H9 (cell line): Measurements from ENCODE around the gene PALM3. TPM values are rescaled to one million over a fixed set of nuclear protein-coding genes. Genes with fewer than 3 reads are reported as not detected.

Experiments used
- DNase-seq: peaks from one replicate; pipeline ENCODE4 v3.0.0-alpha.2; 2017
- H2AFZ ChIP-seq: one replicate; pipeline ENCODE4 v1.6.1; 2013; ENCODE audit warnings: mild to moderate bottlenecking, low read length, control low read depth, moderate library complexity
- H2AK5ac ChIP-seq: 2 replicates; pipeline ENCODE4 v1.6.1; 2013; ENCODE audit warnings: low read length, control low read depth, mixed read lengths; ENCODE audit not compliant: insufficient read length
- H2BK120ac ChIP-seq: one replicate; pipeline ENCODE4 v1.6.1; 2013; ENCODE audit warnings: low read depth, mild to moderate bottlenecking, low read length, control low read depth, inconsistent platforms; ENCODE audit not compliant: poor library complexity, severe bottlenecking
- H2BK12ac ChIP-seq: 2 replicates; pipeline ENCODE4 v1.6.1; 2013; ENCODE audit warnings: low read length, control low read depth, mixed read lengths, low read depth; ENCODE audit not compliant: insufficient read length
- H2BK15ac ChIP-seq: 2 replicates; pipeline ENCODE4 v1.6.1; 2013; ENCODE audit warnings: low read depth, low read length, control low read depth
- H2BK20ac ChIP-seq: one replicate; pipeline ENCODE4 v1.6.1; 2013; ENCODE audit warnings: low read depth, mild to moderate bottlenecking, low read length, control low read depth, inconsistent platforms; ENCODE audit not compliant: poor library complexity, severe bottlenecking
- H2BK5ac ChIP-seq: 2 replicates; pipeline ENCODE4 v1.6.1; 2013; ENCODE audit warnings: low read length, control low read depth, mixed read lengths; ENCODE audit not compliant: insufficient read length
- H3K14ac ChIP-seq: 2 replicates; pipeline ENCODE4 v1.6.1; 2013; ENCODE audit warnings: low read length, control low read depth; ENCODE audit not compliant: insufficient read depth
- H3K18ac ChIP-seq: 2 replicates; pipeline ENCODE4 v1.6.1; 2013; ENCODE audit warnings: low read depth, mild to moderate bottlenecking, mixed read lengths, low read length, control low read depth; ENCODE audit not compliant: insufficient read length
- H3K23ac ChIP-seq: 2 replicates; pipeline ENCODE4 v1.6.1; 2013; ENCODE audit warnings: low read length, control low read depth, mixed read lengths, low read depth; ENCODE audit not compliant: insufficient read length
- H3K23me2 ChIP-seq: 2 replicates; pipeline ENCODE4 v1.6.1; 2013; ENCODE audit warnings: low read depth, mild to moderate bottlenecking, mixed read lengths, low read length, control low read depth; ENCODE audit not compliant: insufficient read length, poor library complexity, severe bottlenecking
- H3K27ac ChIP-seq: 2 replicates; pipeline ENCODE4 v1.5.1; 2013; ENCODE audit warnings: low read length, control low read depth, mixed read lengths, low read depth; ENCODE audit not compliant: insufficient read length
- H3K27me3 ChIP-seq: 2 replicates; pipeline ENCODE4 v1.6.1; 2013; ENCODE audit warnings: low read length, control low read depth, inconsistent platforms; ENCODE audit not compliant: insufficient read depth
- H3K4ac ChIP-seq: 2 replicates; pipeline ENCODE4 v1.6.1; 2013; ENCODE audit warnings: low read depth, mild to moderate bottlenecking, control low read depth, inconsistent platforms, low read length, moderate library complexity
- H3K4me1 ChIP-seq: 2 replicates; pipeline ENCODE4 v1.6.1; 2013; ENCODE audit warnings: low read length, control low read depth, inconsistent platforms; ENCODE audit not compliant: insufficient read depth
- H3K4me2 ChIP-seq: 2 replicates; pipeline ENCODE4 v1.6.1; 2013; ENCODE audit warnings: low read length, control low read depth, mixed read lengths; ENCODE audit not compliant: insufficient read length, insufficient read depth
- H3K56ac ChIP-seq: 2 replicates; pipeline ENCODE4 v1.6.1; 2013; ENCODE audit warnings: low read depth, mild to moderate bottlenecking, mixed read lengths, low read length, control low read depth; ENCODE audit not compliant: insufficient read length
- H3K79me1 ChIP-seq: 2 replicates; pipeline ENCODE4 v1.6.1; 2013; ENCODE audit warnings: low read depth, mild to moderate bottlenecking, moderate library complexity, low read length, control low read depth, inconsistent platforms; ENCODE audit not compliant: insufficient read depth, poor library complexity, severe bottlenecking
- H3K79me2 ChIP-seq: 2 replicates; pipeline ENCODE4 v1.6.1; 2013; ENCODE audit warnings: low read length, control low read depth, inconsistent platforms; ENCODE audit not compliant: insufficient read depth
- H3K9ac ChIP-seq: 2 replicates; pipeline ENCODE4 v1.6.1; 2013; ENCODE audit warnings: low read length, control low read depth, mixed read lengths; ENCODE audit not compliant: insufficient read length; ENCODE audit errors: extremely low read depth
- H3K9me3 ChIP-seq: one replicate; pipeline ENCODE4 v1.6.1; 2013; ENCODE audit warnings: low read depth, low read length, inconsistent platforms; ENCODE audit not compliant: control insufficient read depth
- H3T11ph ChIP-seq: one replicate; pipeline ENCODE4 v1.6.1; 2013; ENCODE audit warnings: mild to moderate bottlenecking, low read length, control low read depth, inconsistent platforms
- H4K20me1 ChIP-seq: one replicate; pipeline ENCODE4 v1.6.1; 2013; ENCODE audit not compliant: control insufficient read depth, insufficient read length, insufficient read depth
- H4K5ac ChIP-seq: 2 replicates; pipeline ENCODE4 v1.6.1; 2013; ENCODE audit warnings: low read depth, mild to moderate bottlenecking, mixed read lengths, low read length, control low read depth; ENCODE audit not compliant: insufficient read length
- H4K8ac ChIP-seq: replicated peaks from 2 replicates; pipeline ENCODE4 v1.6.1; 2013; ENCODE audit warnings: low read length, control low read depth, mixed read lengths, low read depth; ENCODE audit not compliant: insufficient read length
- H4K91ac ChIP-seq: 2 replicates; pipeline ENCODE4 v1.6.1; 2013; ENCODE audit warnings: low read depth, mild to moderate bottlenecking, moderate library complexity, mixed read lengths, low read length, control low read depth; ENCODE audit not compliant: insufficient read length
- H3K27ac Mint-ChIP-seq, 3 experiments: 2 replicates in 2 of 3; 3 replicates in 1 of 3; pipeline ENCODE4 v1.8.0; 2020 to 2021; ENCODE audit warnings: mixed read lengths in 3 of 3, mild to moderate bottlenecking in 1 of 3, moderate library complexity in 1 of 3
- H3K27me3 Mint-ChIP-seq: 2 replicates; pipeline ENCODE4 v1.8.0; 2021; ENCODE audit warnings: low read depth, mild to moderate bottlenecking, moderate library complexity, mixed read lengths
- H3K36me3 Mint-ChIP-seq, 3 experiments: 2 replicates in 2 of 3; 3 replicates in 1 of 3; pipeline ENCODE4 v1.8.0; 2020 to 2021; ENCODE audit warnings: low read depth in 3 of 3, mixed read lengths in 3 of 3; ENCODE audit not compliant: insufficient read depth in 1 of 3
- H3K4me1 Mint-ChIP-seq, 2 experiments: 2 replicates each; pipeline ENCODE4 v1.8.0; 2020; ENCODE audit warnings: mixed read lengths in 2 of 2
- H3K4me3 Mint-ChIP-seq, 2 experiments: 2 replicates in 1 of 2; 3 replicates in 1 of 2; pipeline ENCODE4 v1.8.0; 2020 to 2021; ENCODE audit warnings: mild to moderate bottlenecking in 2 of 2, mixed read lengths in 2 of 2, moderate library complexity in 1 of 2
- H3K9me3 Mint-ChIP-seq, 2 experiments: 2 replicates in 1 of 2; 3 replicates in 1 of 2; pipeline ENCODE4 v1.8.0; 2020; ENCODE audit warnings: mild to moderate bottlenecking in 2 of 2, mixed read lengths in 2 of 2, moderate library complexity in 1 of 2
- WGBS: extraction: QIAGEN DNeasy Blood & Tissue Kit; methylation state at CpG from one replicate; pipeline ENCODE4 v1.1.7; 2013; ENCODE audit warnings: missing lambda C conversion rate, low lambda C conversion rate, mixed read lengths; ENCODE audit not compliant: insufficient read length; ENCODE audit errors: extremely low coverage; 5-methylcytosine and 5-hydroxymethylcytosine counted together
- total RNA-seq: library from RNA; stranded (reverse); gene quantifications from 2 replicates; pipeline ENCODE4 v1.2.1, GENCODE V29; 2021
- TF ChIP-seq, protein P1 (sequence below): fragments of 200-600 bp; sonication (generic); conservative IDR thresholded peaks from 3 replicates; pipeline ENCODE4 v1.8.0; 2021; ENCODE audit warnings: antibody characterized with exemption, mild to moderate bottlenecking

Gene PALM3
- total RNA-seq, 1 experiment from 2014 or later = 11.5 TPM

- H3K9ac ChIP-seq = no peak overlapping the region
- no peaks in the 10 kb centered on the region for H3K27me3 ChIP-seq
- no peak overlapping the region for H3K23ac ChIP-seq
- no peaks in the 10 kb centered on the region for H4K20me1 ChIP-seq
- H4K5ac ChIP-seq = no peak overlapping the region
- no peak overlapping the region for H2BK12ac ChIP-seq
- no CpG with 5 or more reads among the region's 8 CpGs for whole genome bisulfite sequencing
- no peak overlapping the region for H3K4ac ChIP-seq
- H3K27me3 Mint-ChIP-seq = no peaks in the 10 kb centered on the region
- no peak overlapping the region for H3K27ac ChIP-seq
- H3T11ph ChIP-seq = no peak overlapping the region
- H4K8ac ChIP-seq = no peak overlapping the region
- peaks cover 2 to 19% (median 6%) of the 10 kb centered on the region in 3 experiments; a peak in 4 of 7 replicates for H3K36me3 Mint-ChIP-seq
- H3K9me3 ChIP-seq = no peaks in the 10 kb centered on the region
- no peaks in the 10 kb centered on the region for H3K4me1 ChIP-seq
- no peaks in the 10 kb centered on the region for H3K79me2 ChIP-seq
- no peaks in the 10 kb centered on the region for H3K9me3 Mint-ChIP-seq
- H3K14ac ChIP-seq = no peak overlapping the region
- no peak overlapping the region for H3K56ac ChIP-seq
- no peaks in the 10 kb centered on the region for H3K23me2 ChIP-seq
- no peaks in the 10 kb centered on the region for H3K4me1 Mint-ChIP-seq
- no peak overlapping the region for H3K4me2 ChIP-seq
- no peak overlapping the region for H2AK5ac ChIP-seq
- H2BK20ac ChIP-seq = no peak overlapping the region
- H3K18ac ChIP-seq = no peak overlapping the region
- DNase-seq = no peak
- H2AFZ ChIP-seq = no peak overlapping the region
- H2BK120ac ChIP-seq = no peak overlapping the region
- no peaks in the 10 kb centered on the region for H3K79me1 ChIP-seq
- H2BK5ac ChIP-seq = no peak overlapping the region
- H3K4me3 Mint-ChIP-seq = no peak overlapping the region; a peak in 1 of 5 replicates
- H2BK15ac ChIP-seq = no peak overlapping the region
- H3K27ac Mint-ChIP-seq = no peak overlapping the region
- TF ChIP-seq, protein P1, sequence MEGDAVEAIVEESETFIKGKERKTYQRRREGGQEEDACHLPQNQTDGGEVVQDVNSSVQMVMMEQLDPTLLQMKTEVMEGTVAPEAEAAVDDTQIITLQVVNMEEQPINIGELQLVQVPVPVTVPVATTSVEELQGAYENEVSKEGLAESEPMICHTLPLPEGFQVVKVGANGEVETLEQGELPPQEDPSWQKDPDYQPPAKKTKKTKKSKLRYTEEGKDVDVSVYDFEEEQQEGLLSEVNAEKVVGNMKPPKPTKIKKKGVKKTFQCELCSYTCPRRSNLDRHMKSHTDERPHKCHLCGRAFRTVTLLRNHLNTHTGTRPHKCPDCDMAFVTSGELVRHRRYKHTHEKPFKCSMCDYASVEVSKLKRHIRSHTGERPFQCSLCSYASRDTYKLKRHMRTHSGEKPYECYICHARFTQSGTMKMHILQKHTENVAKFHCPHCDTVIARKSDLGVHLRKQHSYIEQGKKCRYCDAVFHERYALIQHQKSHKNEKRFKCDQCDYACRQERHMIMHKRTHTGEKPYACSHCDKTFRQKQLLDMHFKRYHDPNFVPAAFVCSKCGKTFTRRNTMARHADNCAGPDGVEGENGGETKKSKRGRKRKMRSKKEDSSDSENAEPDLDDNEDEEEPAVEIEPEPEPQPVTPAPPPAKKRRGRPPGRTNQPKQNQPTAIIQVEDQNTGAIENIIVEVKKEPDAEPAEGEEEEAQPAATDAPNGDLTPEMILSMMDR = no peak
- no peak overlapping the region for H4K91ac ChIP-seq
These were observed 43.8 kb upstream of the PALM3 start for GRCh38 chr19:14105680-14106079.
